Measurements from ENCODE around the gene IGF1. TPM values are rescaled to one million over a fixed set of nuclear protein-coding genes. Genes with fewer than 3 reads are reported as not detected.

IGF1 gene
- total and polyA plus RNA-seq, 10 of the 15 experiments (the other 5 are each of a cell fraction or from before 2014, with no cell fraction given), result 2.4 to 9.2 (median 3.5) TPM

DNA sequence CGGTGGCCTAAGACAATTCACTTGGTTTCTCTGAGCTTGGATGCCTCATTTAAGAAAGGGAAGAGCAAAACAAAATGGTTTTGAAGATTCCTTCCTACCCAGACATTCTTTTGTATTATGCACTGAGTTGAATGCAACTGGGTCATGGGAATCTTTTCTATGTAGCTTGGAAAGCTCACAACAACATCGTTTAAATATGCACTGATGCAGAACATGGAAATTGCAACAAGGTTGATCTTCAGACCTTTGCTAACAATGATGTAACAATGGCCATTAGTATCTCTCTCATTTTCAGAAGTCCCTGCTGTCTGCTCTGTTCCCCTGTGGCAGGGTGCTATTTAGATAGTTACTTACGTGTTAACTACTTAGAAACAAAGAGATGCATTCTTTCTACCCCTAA is 30.1 kb upstream of the IGF1 start (continued):
- TF ChIP-seq SIX5 (IDR thresholded peaks at IDR 0.05; ENCODE audit: low read depth, low read length, severe bottlenecking) (no peak), NFYA (IDR thresholded peaks at IDR 0.05; ENCODE audit: borderline replicate concordance, low read depth, low read length) (no peak), TCF3 (IDR thresholded peaks at IDR 0.05; ENCODE audit: borderline replicate concordance, insufficient read depth, low read depth, low read length) (no peak), CHD1 (IDR thresholded peaks at IDR 0.05; ENCODE audit: low read depth, low read length) (no peak), TCF12 (IDR thresholded peaks at IDR 0.05; ENCODE audit: low read depth, low read length) (no peak), RUNX3 (IDR thresholded peaks at IDR 0.05; ENCODE audit: low read length) (no peak), LARP7 (IDR thresholded peaks at IDR 0.05) (no peak; the same call in 1 of the 2 replicates), POLR2A (IDR thresholded peaks at IDR 0.05; ENCODE audit: low read depth, low read length) (no peak), ZNF384 (IDR thresholded peaks at IDR 0.05; ENCODE audit: borderline replicate concordance, low read depth, low read length) (no peak)
- TF ChIP-seq, protein P1, sequence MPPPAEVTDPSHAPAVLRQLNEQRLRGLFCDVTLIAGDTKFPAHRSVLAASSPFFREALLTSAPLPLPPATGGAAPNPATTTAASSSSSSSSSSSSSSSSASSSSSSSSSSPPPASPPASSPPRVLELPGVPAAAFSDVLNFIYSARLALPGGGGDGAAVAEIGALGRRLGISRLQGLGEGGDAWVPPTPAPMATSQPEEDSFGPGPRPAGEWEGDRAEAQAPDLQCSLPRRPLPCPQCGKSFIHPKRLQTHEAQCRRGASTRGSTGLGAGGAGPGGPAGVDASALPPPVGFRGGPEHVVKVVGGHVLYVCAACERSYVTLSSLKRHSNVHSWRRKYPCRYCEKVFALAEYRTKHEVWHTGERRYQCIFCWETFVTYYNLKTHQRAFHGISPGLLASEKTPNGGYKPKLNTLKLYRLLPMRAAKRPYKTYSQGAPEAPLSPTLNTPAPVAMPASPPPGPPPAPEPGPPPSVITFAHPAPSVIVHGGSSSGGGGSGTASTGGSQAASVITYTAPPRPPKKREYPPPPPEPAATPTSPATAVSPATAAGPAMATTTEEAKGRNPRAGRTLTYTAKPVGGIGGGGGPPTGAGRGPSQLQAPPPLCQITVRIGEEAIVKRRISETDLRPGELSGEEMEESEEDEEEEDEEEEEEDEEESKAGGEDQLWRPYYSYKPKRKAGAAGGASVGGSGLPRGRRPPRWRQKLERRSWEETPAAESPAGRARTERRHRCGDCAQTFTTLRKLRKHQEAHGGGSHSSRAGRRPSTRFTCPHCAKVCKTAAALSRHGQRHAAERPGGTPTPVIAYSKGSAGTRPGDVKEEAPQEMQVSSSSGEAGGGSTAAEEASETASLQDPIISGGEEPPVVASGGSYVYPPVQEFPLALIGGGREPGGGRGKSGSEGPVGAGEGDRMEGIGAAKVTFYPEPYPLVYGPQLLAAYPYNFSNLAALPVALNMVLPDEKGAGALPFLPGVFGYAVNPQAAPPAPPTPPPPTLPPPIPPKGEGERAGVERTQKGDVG (CRISPR knock-in tag; IDR thresholded peaks at IDR 0.05), result no peak
- TF ChIP-seq, protein P2, sequence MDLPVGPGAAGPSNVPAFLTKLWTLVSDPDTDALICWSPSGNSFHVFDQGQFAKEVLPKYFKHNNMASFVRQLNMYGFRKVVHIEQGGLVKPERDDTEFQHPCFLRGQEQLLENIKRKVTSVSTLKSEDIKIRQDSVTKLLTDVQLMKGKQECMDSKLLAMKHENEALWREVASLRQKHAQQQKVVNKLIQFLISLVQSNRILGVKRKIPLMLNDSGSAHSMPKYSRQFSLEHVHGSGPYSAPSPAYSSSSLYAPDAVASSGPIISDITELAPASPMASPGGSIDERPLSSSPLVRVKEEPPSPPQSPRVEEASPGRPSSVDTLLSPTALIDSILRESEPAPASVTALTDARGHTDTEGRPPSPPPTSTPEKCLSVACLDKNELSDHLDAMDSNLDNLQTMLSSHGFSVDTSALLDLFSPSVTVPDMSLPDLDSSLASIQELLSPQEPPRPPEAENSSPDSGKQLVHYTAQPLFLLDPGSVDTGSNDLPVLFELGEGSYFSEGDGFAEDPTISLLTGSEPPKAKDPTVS (IDR thresholded peaks at IDR 0.05; ENCODE audit: low read depth, low read length), result no peak
